K562 (cell line): Measurements from ENCODE around the gene IBA57. TPM values are rescaled to one million over a fixed set of nuclear protein-coding genes. Genes with fewer than 3 reads are reported as not detected.
A peak's percentile ranks its signal among the peaks of the same experiment; 100 is the strongest.

ENCODE experiments used
- BMI1 ChIP-seq: fragments of 150-350 bp; IDR thresholded peaks from 2 replicates; pipeline ENCODE4 v1.6.1; 2014; ENCODE audit warnings: low read length
- CREBBP ChIP-seq: IDR thresholded peaks from one replicate; pipeline ENCODE4 v1.6.1; 2012; ENCODE audit warnings: low read depth, mild to moderate bottlenecking, control low read depth, inconsistent platforms, low read length
- HMGXB4 ChIP-seq: sonication (generic); formaldehyde crosslinking; IDR thresholded peaks from 2 replicates; pipeline ENCODE4 v1.8.1; 2023; ENCODE audit warnings: mild to moderate bottlenecking, missing genetic modification reagents
- MCM5 ChIP-seq: fragments of 450-650 bp; IDR thresholded peaks from 2 replicates; pipeline ENCODE4 v1.6.1; 2016; ENCODE audit warnings: low read depth
- TCFL5 ChIP-seq: fragments of 250-450 bp; sonication (Bioruptor Pico); conservative IDR thresholded peaks from 2 replicates; pipeline ENCODE4 v1.6.1; 2021; ENCODE audit warnings: mild to moderate bottlenecking, moderate library complexity, matching md5 sums
- ZKSCAN1 ChIP-seq: fragments of 150-350 bp; IDR thresholded peaks from 2 replicates; pipeline ENCODE4 v1.6.1; 2016; ENCODE audit warnings: low read depth, low read length
- ZNF134 ChIP-seq: fragments of 250-450 bp; sonication (Bioruptor Pico); conservative IDR thresholded peaks from 2 replicates; pipeline ENCODE4 v1.4.0; 2020
- ZNF232 ChIP-seq: sonication (generic); formaldehyde crosslinking; IDR thresholded peaks from 2 replicates; pipeline ENCODE4 v1.8.0; 2022; ENCODE audit warnings: mild to moderate bottlenecking, missing genetic modification reagents
- ZNF239 ChIP-seq: fragments of 250-450 bp; sonication (Bioruptor Pico); IDR thresholded peaks from 2 replicates; pipeline ENCODE4 v1.4.0; 2020; ENCODE audit warnings: mild to moderate bottlenecking
- ZNF263 ChIP-seq: sonication (generic); formaldehyde crosslinking; IDR thresholded peaks from 2 replicates; pipeline ENCODE4 v1.8.0; 2022; ENCODE audit warnings: mild to moderate bottlenecking, missing genetic modification reagents, borderline replicate concordance
- polyA plus RNA-seq, 8 experiments: library from polyadenylated mRNA; depleted of rRNA in 4 of 8; stranded (reverse) in 5 of 8; unstranded in 3 of 8; fragments of >200 nt; fragmentation: Nextera tagmentation in 2 of 8; fragmentation: Illumina TruSeq in 1 of 8; extraction: Ambion mirVana in 2 of 8; extraction: Trizol in 1 of 8; gene quantifications; 2 replicates each; pipeline versions ENCODE4 v1.2.1 to v1.2.3, GENCODE V29; 2011 to 2014; ENCODE audit warnings: inconsistent platforms in 1 of 8, missing spikeins in 1 of 8
- total RNA-seq, 7 experiments: library from RNA; depleted of rRNA in 6 of 7; stranded (reverse); fragments of >200 nt in 6 of 7; fragmentation: Illumina TruSeq in 2 of 7; extraction: Trizol in 2 of 7; gene quantifications; 2 replicates each; pipeline versions ENCODE4 v1.2.1 to v1.2.3, GENCODE V29; 2011 to 2021; ENCODE audit warnings: low replicate concordance in 1 of 7
- TF ChIP-seq, protein P1 (sequence below): fragments of 150-350 bp; IDR thresholded peaks from 2 replicates; pipeline ENCODE4 v1.6.1; 2014; ENCODE audit warnings: low read depth, mild to moderate bottlenecking, low read length, borderline replicate concordance
- TF ChIP-seq, protein P2 (sequence below), 2 experiments: fragments of 450-650 bp; IDR thresholded peaks; 2 replicates each; pipeline ENCODE4 v1.6.1; 2018; ENCODE audit warnings: mild to moderate bottlenecking in 2 of 2, low read depth in 1 of 2; ENCODE audit not compliant: partially characterized antibody in 2 of 2

IBA57 gene
- total and polyA plus RNA-seq, 9 of the 15 experiments (the other 6 are each of a cell fraction or from before 2014, with no cell fraction given) = 0.77 to 15.5 (median 2.7) TPM

DNA sequence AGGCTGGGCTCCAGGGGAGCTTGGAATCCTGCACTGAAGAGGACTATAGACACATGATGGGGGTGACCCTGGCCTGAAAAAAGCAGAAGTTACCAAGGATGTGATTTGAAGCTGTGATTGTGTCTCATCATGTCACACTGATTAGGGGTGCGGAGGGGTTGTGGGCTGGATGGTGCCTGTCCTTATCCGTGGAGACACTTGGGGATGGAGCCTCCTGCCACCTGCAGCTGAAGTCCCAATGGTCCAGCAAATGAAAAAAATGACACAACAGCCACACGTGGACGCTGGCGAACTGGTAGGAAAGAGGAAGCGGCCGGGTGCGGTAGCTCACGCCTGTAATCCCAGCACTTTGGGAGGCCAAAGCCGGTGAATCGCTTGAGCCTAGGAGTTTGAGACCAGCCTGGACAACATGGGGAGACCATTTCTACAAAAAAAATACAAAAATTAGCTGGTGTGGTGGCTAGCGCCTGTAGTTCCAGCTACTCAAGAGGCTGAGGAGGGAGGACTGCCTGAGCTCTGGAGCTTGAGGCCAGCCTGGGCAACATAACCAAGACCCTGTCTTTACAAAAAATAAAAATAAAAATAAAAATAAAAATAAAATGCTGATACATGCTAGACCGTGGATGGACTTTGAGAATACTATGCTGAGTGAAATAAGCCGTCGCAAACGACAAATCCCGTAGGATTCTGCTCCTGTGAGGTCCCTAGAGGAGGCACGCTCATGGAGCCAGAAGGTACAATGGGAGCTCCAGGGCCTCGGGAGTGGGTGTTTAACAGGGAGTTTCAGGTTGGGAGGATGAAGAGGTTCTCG is 838 bp upstream of the IBA57 start (continued):
- TF ChIP-seq, protein P1, sequence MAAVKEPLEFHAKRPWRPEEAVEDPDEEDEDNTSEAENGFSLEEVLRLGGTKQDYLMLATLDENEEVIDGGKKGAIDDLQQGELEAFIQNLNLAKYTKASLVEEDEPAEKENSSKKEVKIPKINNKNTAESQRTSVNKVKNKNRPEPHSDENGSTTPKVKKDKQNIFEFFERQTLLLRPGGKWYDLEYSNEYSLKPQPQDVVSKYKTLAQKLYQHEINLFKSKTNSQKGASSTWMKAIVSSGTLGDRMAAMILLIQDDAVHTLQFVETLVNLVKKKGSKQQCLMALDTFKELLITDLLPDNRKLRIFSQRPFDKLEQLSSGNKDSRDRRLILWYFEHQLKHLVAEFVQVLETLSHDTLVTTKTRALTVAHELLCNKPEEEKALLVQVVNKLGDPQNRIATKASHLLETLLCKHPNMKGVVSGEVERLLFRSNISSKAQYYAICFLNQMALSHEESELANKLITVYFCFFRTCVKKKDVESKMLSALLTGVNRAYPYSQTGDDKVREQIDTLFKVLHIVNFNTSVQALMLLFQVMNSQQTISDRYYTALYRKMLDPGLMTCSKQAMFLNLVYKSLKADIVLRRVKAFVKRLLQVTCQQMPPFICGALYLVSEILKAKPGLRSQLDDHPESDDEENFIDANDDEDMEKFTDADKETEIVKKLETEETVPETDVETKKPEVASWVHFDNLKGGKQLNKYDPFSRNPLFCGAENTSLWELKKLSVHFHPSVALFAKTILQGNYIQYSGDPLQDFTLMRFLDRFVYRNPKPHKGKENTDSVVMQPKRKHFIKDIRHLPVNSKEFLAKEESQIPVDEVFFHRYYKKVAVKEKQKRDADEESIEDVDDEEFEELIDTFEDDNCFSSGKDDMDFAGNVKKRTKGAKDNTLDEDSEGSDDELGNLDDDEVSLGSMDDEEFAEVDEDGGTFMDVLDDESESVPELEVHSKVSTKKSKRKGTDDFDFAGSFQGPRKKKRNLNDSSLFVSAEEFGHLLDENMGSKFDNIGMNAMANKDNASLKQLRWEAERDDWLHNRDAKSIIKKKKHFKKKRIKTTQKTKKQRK = no peak
- TF ChIP-seq ZNF263 (CRISPR knock-in tag) (no peak; the same call in 1 of the 2 replicates), HMGXB4 (CRISPR knock-in tag) (no peak), ZNF239 (CRISPR knock-in tag) (no peak), CREBBP (no peak), TCFL5 (no peak), BMI1 (no peak), ZKSCAN1 (0 out of 2 replicates have a peak, but pooled peaks have one; percentile 47), ZNF134 (0 out of 2 replicates have a peak, but pooled peaks have one; percentile 58), ZNF232 (CRISPR knock-in tag) (no peak), MCM5 (no peak)
- TF ChIP-seq, protein P2, sequence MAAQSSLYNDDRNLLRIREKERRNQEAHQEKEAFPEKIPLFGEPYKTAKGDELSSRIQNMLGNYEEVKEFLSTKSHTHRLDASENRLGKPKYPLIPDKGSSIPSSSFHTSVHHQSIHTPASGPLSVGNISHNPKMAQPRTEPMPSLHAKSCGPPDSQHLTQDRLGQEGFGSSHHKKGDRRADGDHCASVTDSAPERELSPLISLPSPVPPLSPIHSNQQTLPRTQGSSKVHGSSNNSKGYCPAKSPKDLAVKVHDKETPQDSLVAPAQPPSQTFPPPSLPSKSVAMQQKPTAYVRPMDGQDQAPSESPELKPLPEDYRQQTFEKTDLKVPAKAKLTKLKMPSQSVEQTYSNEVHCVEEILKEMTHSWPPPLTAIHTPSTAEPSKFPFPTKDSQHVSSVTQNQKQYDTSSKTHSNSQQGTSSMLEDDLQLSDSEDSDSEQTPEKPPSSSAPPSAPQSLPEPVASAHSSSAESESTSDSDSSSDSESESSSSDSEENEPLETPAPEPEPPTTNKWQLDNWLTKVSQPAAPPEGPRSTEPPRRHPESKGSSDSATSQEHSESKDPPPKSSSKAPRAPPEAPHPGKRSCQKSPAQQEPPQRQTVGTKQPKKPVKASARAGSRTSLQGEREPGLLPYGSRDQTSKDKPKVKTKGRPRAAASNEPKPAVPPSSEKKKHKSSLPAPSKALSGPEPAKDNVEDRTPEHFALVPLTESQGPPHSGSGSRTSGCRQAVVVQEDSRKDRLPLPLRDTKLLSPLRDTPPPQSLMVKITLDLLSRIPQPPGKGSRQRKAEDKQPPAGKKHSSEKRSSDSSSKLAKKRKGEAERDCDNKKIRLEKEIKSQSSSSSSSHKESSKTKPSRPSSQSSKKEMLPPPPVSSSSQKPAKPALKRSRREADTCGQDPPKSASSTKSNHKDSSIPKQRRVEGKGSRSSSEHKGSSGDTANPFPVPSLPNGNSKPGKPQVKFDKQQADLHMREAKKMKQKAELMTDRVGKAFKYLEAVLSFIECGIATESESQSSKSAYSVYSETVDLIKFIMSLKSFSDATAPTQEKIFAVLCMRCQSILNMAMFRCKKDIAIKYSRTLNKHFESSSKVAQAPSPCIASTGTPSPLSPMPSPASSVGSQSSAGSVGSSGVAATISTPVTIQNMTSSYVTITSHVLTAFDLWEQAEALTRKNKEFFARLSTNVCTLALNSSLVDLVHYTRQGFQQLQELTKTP (IDR thresholded peaks at IDR 0.05; ENCODE audit: low read depth in 1 of 2, partially characterized antibody in 2 of 2) = no peak
